PFSK-1 (cell line): ENCODE measurements around the gene SMG6.

ENCODE experiments used
- FOXP2 ChIP-seq: optimal IDR thresholded peaks from 2 replicates; pipeline ENCODE3; 2011; ENCODE audit warnings: borderline replicate concordance, control low read depth, inconsistent platforms; ENCODE audit not compliant: insufficient read depth; ENCODE audit errors: extremely low read length, extremely low read depth
- POLR2AphosphoS5 ChIP-seq: IDR thresholded peaks from 2 replicates; pipeline ENCODE4 v1.6.1; 2012; ENCODE audit warnings: low read depth, mild to moderate bottlenecking, control low read depth, low read length, moderate library complexity
- SIN3A ChIP-seq: IDR thresholded peaks from 2 replicates; pipeline ENCODE4 v1.6.1; 2012; ENCODE audit warnings: mild to moderate bottlenecking, low read length, moderate library complexity, borderline replicate concordance; ENCODE audit not compliant: insufficient read depth
- TAF1 ChIP-seq: IDR thresholded peaks from 2 replicates; pipeline ENCODE4 v1.6.1; 2012; ENCODE audit warnings: low read length, control low read depth, borderline replicate concordance; ENCODE audit not compliant: insufficient read depth
- TF ChIP-seq, protein P1 (sequence below), 2 experiments: IDR thresholded peaks; 2 replicates each; pipeline versions ENCODE4 v1.6.1 to v1.8.0; 2011 to 2012; ENCODE audit warnings: low read depth in 2 of 2, low read length in 2 of 2, control low read depth in 1 of 2, inconsistent platforms in 1 of 2, mild to moderate bottlenecking in 1 of 2, moderate library complexity in 1 of 2; ENCODE audit not compliant: insufficient read depth in 1 of 2

Gene SMG6

DNA sequence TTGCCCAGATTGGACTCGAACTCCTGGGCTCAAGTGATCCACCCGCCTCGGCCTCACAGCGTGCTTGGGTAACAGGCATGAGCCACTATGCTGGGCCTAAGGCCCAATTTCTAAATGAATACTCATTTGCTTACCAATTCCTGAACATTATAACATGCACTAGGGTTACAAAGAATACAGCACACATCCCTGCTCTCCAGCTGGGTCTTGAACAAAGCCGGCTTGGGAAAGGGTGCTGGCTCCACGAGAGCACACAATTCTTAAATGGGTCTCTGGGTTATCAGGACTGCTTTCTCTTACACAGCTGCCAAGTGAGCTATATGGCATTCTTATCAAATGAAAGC is 190.3 kb downstream of the SMG6 start:
- TF ChIP-seq POLR2AphosphoS5 = no peak
- TF ChIP-seq, protein P1, sequence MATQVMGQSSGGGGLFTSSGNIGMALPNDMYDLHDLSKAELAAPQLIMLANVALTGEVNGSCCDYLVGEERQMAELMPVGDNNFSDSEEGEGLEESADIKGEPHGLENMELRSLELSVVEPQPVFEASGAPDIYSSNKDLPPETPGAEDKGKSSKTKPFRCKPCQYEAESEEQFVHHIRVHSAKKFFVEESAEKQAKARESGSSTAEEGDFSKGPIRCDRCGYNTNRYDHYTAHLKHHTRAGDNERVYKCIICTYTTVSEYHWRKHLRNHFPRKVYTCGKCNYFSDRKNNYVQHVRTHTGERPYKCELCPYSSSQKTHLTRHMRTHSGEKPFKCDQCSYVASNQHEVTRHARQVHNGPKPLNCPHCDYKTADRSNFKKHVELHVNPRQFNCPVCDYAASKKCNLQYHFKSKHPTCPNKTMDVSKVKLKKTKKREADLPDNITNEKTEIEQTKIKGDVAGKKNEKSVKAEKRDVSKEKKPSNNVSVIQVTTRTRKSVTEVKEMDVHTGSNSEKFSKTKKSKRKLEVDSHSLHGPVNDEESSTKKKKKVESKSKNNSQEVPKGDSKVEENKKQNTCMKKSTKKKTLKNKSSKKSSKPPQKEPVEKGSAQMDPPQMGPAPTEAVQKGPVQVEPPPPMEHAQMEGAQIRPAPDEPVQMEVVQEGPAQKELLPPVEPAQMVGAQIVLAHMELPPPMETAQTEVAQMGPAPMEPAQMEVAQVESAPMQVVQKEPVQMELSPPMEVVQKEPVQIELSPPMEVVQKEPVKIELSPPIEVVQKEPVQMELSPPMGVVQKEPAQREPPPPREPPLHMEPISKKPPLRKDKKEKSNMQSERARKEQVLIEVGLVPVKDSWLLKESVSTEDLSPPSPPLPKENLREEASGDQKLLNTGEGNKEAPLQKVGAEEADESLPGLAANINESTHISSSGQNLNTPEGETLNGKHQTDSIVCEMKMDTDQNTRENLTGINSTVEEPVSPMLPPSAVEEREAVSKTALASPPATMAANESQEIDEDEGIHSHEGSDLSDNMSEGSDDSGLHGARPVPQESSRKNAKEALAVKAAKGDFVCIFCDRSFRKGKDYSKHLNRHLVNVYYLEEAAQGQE (IDR thresholded peaks at IDR 0.05; ENCODE audit: insufficient read depth in 1 of 2, low read depth in 2 of 2, low read length in 2 of 2) = no peak
- no peak for TF ChIP-seq FOXP2
- no peak for TF ChIP-seq TAF1

DNA sequence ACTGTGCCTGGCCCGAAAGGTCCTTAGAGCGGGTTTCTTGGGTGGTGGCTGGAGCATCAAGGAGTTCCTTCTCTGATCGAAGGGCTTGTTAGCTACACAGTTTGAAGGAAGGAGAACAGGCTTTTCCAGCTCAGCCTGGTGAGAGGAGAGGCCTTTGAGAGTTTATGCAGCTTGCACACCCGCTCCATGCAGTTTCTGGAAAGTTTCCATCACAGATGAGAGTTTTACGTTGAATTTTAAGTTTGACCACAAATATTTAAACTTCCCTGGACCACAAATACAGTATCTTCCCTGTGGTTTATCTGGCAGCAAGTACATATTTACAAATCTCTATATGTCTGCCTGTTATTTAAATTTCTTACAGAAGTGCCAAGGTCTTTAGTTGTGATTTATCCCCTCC is 191.9 kb downstream of the SMG6 start:
- TF ChIP-seq SIN3A = no peak
- TF ChIP-seq FOXP2 = no peak
- TF ChIP-seq, protein P1 (IDR thresholded peaks at IDR 0.05; ENCODE audit: insufficient read depth in 1 of 2, low read depth in 2 of 2, low read length in 2 of 2) = no peak
- TF ChIP-seq TAF1 = no peak
- TF ChIP-seq POLR2AphosphoS5 = no peak

DNA sequence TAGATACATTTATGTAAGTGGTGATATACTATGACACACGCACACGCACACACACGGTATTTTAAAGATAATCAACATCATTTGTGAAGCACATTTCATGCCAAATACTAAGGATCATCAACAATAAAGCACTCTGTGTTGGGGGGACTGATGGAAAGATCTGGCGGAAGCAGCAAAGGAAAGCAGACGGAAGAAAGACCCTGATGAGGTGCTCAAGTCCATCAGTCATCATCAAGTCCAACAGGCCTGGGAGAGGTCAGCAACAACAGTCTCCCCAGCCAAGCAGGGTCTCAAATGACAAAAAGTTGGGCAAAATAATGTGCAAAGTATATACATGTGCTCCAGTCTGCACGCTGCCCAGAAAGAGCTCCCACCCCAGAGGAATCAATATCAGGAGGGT is 193.1 kb downstream of the SMG6 start:
- TF ChIP-seq POLR2AphosphoS5 (no peak), TAF1 (no peak), FOXP2 (no peak), SIN3A (no peak)
- TF ChIP-seq, protein P1 (IDR thresholded peaks at IDR 0.05; ENCODE audit: insufficient read depth in 1 of 2, low read depth in 2 of 2, low read length in 2 of 2) = no peak

DNA sequence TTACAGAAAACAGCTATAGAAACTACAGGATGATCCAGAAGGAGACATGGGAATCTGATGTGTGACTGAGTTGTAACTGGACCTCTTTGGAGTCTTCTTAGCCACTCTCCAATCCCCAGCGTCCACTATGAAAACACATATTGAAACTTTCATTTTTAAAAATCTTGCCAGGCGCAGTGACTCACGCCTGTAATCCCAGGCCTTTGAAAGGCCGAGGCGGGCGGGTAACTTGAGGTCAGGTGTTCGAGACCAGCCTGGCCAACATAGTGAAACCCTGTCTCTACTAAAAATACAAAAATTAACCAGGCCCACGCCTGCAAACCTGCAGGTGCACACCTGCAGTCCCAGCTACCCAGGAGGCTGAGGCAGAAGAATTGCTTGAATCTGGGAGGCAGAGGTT is 195.4 kb downstream of the SMG6 start:
- no peak for TF ChIP-seq SIN3A
- TF ChIP-seq, protein P1 (IDR thresholded peaks at IDR 0.05; ENCODE audit: insufficient read depth in 1 of 2, low read depth in 2 of 2, low read length in 2 of 2) = no peak
- no peak for TF ChIP-seq FOXP2
- no peak for TF ChIP-seq TAF1
- no peak for TF ChIP-seq POLR2AphosphoS5

DNA sequence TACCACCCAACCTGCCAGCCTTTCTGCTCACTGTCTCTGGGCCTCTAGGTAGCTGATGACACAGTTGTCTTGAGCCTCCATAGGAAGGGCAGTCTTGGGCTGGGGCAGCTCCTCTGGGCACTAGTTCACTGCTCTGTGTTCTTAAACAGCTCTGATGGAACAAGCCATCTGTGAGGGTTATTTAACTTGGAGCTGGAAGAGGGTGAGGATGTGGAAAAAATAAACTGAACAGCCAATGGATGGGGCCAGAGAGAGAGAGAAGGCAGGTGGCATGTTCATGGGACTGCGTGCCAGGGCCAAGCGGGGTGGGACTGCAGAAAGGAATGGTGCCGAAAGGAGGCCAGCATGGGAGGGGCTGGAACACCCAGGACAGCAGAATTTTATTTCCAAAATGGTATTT is 196.1 kb downstream of the SMG6 start:
- no peak for TF ChIP-seq POLR2AphosphoS5
- TF ChIP-seq FOXP2 = no peak
- TF ChIP-seq, protein P1 (IDR thresholded peaks at IDR 0.05; ENCODE audit: insufficient read depth in 1 of 2, low read depth in 2 of 2, low read length in 2 of 2) = no peak
- TF ChIP-seq SIN3A = no peak
- no peak for TF ChIP-seq TAF1
